ENCODE data around the gene ANKRD39.

ANKRD39 gene

DNA sequence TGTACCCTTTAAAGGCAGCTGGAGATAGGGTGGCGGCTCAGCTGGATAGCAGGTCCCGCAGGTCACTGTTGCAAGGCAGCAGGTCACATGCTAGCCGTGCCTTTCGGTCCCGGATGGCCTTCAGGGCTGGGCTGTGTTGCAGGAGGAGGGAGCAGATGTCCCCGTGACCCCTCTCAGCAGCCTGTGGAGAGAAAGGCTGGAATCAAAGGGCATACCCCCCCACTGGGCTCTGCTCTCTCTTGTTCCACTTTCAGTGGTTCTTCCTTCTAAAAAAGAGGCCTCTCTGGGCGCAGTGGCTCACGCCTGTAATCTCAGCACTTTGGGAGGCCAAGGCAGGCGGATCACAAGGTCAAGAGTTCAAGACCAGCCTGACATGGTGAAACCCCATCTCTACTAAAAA is 9.6 kb downstream of the ANKRD39 start:
- no peak for DNase-seq

GRCh38 chr2:96847586-96847985 is 10.2 kb downstream of the ANKRD39 start:
- DNase-seq, result no peak

GRCh38 chr2:96846825-96847224 is 11.0 kb downstream of the ANKRD39 start:
- DNase-seq, result no peak

GRCh38 chr2:96844405-96844808 is 13.4 kb downstream of the ANKRD39 start:
- DNase-seq, result no peak

DNA sequence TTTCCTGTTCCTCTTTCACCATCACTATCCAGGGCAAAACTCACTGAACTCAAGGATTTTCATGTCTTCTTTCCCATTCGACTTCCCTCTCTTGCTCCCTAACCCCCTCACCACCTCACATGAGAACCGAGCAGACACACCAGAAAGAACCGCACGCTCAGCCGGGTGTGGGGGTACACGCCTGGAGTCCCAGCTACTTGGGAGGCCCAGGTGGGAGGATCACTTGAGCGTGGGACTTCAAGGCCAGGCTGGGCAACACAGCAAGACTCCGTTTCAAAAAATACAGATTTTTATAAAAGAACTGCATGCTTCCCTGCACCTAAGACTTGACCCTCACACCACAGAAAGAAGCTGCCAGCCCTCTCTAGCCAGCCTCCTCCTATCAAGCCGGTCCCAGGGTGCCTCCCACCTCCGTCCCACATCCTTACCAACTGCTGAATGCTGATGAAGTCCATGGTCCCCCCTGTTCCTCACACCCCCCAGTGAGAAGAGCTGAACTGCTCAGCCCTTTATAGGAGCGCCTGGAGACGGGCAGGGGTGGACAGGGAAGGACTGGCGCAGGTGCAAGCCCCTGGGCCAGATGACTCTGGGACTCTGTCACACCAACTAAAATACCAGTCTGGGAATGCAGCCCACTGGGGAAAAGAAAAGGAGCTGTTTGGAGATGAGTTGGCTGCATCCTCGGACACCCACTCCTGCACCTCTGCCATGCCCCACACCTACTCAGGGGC is 14.1 kb downstream of the ANKRD39 start, which contains the start of gene ANKRD23:
Gene ANKRD23 (minus strand): TSS at position 484 of the 731 bp plus-strand sequence. CDS start 29 bp downstream, at position 455.
- no peak for DNase-seq

GRCh38 chr2:96842600-96842999 is 15.2 kb downstream of the ANKRD39 start:
- DNase-seq, result no peak

- DNase-seq, result no peak
These were observed 15.9 kb downstream of the ANKRD39 start for GRCh38 chr2:96841701-96842495.

DNA sequence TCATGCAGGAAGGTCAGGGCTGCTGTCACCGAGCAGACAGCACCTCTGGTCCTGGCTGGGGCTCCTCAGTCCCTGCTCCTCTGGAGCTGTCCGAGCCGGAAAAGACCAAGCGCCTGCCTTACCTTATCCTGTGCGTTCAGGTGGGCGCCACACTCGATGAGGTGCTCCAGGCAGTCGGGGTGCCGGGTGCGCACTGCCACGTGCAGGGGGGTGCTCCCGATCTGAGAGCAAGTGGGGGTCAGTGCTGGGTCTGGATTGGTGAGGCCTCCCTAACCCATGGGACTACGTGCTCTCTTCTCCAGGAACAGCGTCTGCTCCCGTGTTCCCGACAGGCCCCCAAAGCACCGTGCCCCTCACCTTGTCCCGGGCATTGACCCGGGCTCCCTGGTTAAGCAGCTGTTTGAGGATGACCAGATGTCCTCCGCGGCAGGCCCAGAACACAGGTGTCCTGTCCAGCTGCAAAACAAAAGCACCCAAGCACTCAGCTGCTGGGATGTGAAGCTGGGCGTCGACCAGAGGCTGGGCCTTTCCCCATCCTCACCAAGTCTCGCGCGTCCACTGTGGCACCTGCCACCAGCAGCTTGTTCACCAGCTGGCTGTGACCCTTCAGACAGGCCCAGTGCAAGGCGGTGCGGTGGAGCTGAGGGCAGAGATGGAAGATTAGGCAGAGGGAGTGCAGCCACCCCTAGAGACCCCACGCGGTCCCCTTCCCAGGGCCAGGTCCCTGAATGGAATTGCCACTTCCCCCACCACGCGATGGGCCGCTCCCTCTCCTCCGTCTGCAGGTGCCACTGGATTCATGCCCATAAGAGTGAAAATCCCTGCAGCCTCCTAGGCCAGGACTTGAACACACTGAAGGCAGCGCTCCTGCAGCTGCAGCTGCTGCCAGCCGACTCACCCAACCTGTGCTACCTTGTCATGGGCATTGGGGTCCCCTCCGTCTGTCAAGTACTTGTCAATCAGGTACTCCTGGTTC is 17.7 kb downstream of the ANKRD39 start:
- no peak for DNase-seq

DNA sequence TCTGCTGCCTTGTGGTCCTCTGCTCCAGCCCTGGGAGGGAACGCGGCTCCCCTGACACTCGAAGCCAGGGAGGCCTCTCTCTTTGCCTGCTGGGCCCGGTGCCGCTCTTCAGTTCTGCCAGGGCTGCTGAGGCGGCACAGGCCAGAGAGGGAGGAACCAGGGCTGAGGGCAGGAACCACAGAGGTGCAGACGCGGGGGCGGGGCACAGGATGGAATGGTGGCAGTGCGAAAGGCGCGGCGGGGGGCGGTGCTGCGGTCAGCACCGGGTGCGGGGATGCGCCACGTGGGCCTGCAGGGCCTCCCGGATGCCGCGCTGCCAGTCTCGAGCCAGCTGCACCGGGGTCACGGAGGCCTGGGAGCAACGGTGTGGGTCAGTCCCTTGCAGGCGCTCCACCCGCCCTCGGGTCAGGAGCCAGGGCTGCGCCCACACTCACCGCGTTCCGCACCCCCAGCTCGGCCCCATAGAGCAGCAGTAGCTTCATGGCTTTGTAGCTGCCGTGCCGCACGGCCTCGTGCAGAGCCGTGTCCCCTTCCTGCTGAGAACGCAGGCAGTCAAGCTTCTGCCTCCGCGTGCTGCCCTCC is 18.4 kb downstream of the ANKRD39 start:
- peak; percentile 85 to 88 for DNase-seq

DNA sequence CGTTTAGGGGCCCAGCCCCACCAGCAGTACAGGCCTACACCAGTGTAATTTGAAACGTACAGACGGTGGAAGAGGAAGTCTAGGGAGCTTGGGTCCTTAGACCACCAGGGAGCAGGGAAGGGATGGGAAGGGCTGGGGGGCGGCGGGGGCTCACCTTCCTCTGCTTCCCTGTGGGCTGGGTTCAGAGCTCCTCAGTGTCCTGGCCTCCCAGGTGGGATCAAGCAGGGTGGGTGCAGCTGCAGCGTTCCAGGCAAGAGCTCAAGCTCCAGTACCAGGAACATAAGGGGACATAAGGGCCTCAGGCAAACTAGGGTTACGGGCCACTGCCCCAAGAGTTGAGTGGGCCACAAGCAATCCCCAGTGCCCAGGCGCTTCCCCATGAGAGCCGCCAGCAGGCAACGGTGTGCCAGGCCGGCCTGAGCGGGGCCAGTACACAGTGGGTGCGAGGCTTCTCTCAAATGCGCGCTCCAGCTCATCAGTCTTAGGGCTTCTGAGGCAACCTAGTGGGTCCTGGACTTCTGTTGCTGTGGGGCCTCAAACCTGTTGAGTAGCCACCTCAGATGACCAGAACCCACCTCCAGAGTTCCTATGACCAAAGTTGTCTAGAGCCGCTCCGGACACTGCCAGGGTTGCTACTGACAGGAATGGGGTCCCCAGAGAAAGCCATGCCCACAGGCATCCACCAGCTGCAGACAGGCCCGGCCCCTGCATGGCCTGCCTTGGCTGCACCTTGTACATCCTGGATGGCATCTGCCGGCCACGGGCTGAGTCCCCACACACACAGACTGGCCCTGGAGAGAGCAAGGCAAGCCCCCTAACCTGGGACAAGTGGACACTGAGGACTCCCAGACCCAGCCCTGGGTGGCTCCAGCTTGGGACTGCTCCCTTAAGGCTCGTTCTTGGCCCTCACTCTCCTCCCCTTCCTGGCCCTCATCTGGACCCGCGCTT is 19.2 kb downstream of the ANKRD39 start:
- DNase-seq, result no peak

GRCh38 chr2:96837575-96837974 is 20.2 kb downstream of the ANKRD39 start:
- no peak for DNase-seq

- DNase-seq, result no peak
These were observed 22.0 kb downstream of the ANKRD39 start for GRCh38 chr2:96835830-96836229.

GRCh38 chr2:96832754-96833507 is 24.9 kb downstream of the ANKRD39 start:
- DNase-seq, result no peak

GRCh38 chr2:96832408-96832753 is 25.4 kb downstream of the ANKRD39 start:
- DNase-seq, result no peak

GRCh38 chr2:96831679-96832078 is 26.1 kb downstream of the ANKRD39 start:
- DNase-seq, result no peak

- no peak for DNase-seq
These were observed 27.7 kb downstream of the ANKRD39 start for GRCh38 chr2:96830044-96830562.

- DNase-seq, result no peak
These were observed 28.9 kb downstream of the ANKRD39 start for GRCh38 chr2:96828874-96829273.

- no peak for DNase-seq
These were observed 29.4 kb downstream of the ANKRD39 start for GRCh38 chr2:96828436-96828835.

- no peak for DNase-seq
These were observed 31.1 kb downstream of the ANKRD39 start for GRCh38 chr2:96826546-96827278.

- DNase-seq, result no peak
These were observed 32.8 kb downstream of the ANKRD39 start for GRCh38 chr2:96825057-96825456.
